ENCODE measurements around the gene ETV2.

DNA sequence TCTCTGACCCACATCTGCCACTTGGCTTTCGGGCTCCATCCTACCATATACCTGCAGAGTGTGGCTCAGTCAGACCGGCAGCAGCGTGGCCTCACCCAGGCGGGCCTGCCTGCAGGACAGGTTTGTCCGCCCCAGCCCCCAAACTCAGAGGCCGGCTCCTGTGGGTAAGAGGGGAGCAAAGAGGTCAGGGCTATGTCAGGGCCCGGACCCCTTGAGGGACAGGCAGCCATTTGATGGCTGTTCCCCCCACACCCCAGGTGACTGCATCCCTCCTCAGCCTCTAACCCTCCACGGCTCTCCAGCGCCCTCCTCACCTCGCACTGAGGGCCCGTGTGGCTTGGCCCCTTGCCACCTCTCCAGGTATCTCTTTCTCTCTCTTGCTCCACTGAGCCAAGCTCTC is 50.5 kb downstream of the ETV2 start:
- TF ChIP-seq POLR2A (IDR thresholded peaks at IDR 0.05; ENCODE audit: low read depth, low read length) (no peak), POLR2AphosphoS5 (IDR thresholded peaks at IDR 0.05; ENCODE audit: low read depth, low read length) (no peak), POU2F2 (IDR thresholded peaks at IDR 0.05; ENCODE audit: low read depth, low read length) (no peak), TAF1 (IDR thresholded peaks at IDR 0.05; ENCODE audit: low read depth, low read length) (no peak), SPI1 (IDR thresholded peaks at IDR 0.05; ENCODE audit: low read depth, low read length) (no peak), PAX5 (IDR thresholded peaks at IDR 0.05; ENCODE audit: insufficient read depth, low read length, severe bottlenecking) (no peak)
